Esophagus muscularis mucosa (tissue), 4 donors: Measurements from ENCODE around the gene UBL7. TPM values are rescaled to one million over a fixed set of nuclear protein-coding genes. Genes with fewer than 3 reads are reported as not detected.

Source experiments
- DNase-seq: peaks from one replicate; pipeline ENCODE4 v3.0.0-alpha.2; 2017; ENCODE audit errors: extremely low spot score
- H3K27ac ChIP-seq, 4 donors: fragments of 200-600 bp; sonication (generic); replicated peaks in 1 of 4; 1 replicate in 3 of 4; 2 replicates in 1 of 4; pipeline ENCODE4 v1.5.1; 2016 to 2019; ENCODE audit warnings: mild to moderate bottlenecking in 1 of 4
- H3K27me3 ChIP-seq, 4 donors: fragments of 200-600 bp; sonication (generic); one replicate each; pipeline versions ENCODE4 v1.5.1 to v1.6.0; 2016 to 2019
- H3K36me3 ChIP-seq, 4 donors: fragments of 200-600 bp; sonication (generic); one replicate each; pipeline ENCODE4 v1.5.1; 2016 to 2019
- H3K4me1 ChIP-seq, 4 donors: fragments of 200-600 bp; sonication (generic); one replicate each; pipeline ENCODE4 v1.5.1; 2016 to 2019
- H3K4me3 ChIP-seq, 4 donors: fragments of 200-600 bp; sonication (generic); 1 replicate in 2 of 4; 2 replicates in 2 of 4; pipeline ENCODE4 v1.5.1; 2016 to 2019; ENCODE audit warnings: mild to moderate bottlenecking in 4 of 4, moderate library complexity in 1 of 4
- H3K9me3 ChIP-seq, 4 donors: fragments of 200-600 bp; sonication (generic); 1 replicate in 3 of 4; 2 replicates in 1 of 4; pipeline ENCODE4 v1.5.1; 2016 to 2019
- EP300 ChIP-seq: sonication (generic); formaldehyde crosslinking; IDR thresholded peaks from one replicate; pipeline ENCODE4 v1.6.1; 2017; ENCODE audit warnings: antibody characterized with exemption
- POLR2A ChIP-seq: fragments of 450-650 bp; IDR thresholded peaks from one replicate; pipeline ENCODE4 v1.6.1; 2017; ENCODE audit warnings: antibody characterized with exemption, moderate library complexity, mild to moderate bottlenecking, low read depth
- POLR2AphosphoS5 ChIP-seq, 2 donors: sonication (generic); formaldehyde crosslinking; IDR thresholded peaks; one replicate each; pipeline ENCODE4 v1.6.1; 2017; ENCODE audit warnings: antibody characterized with exemption in 2 of 2
- WGBS: methylation state at CpG from one replicate; pipeline ENCODE4 v1.1.5; 2018; 5-methylcytosine and 5-hydroxymethylcytosine counted together
- intact Hi-C: fragments of 100-400 bp; cut with DNase I; formaldehyde crosslinking; loops from one replicate; pipeline ENCODE4 v1.15.1; 2023
- total RNA-seq, 4 donors: library from RNA; depleted of rRNA; stranded (reverse); fragments of >200 nt; gene quantifications; one replicate each; pipeline versions ENCODE4 v1.1.0 to v1.2.1, GENCODE V29; 2016
- TF ChIP-seq, protein P1 (sequence below), 3 experiments: fragments of 200-600 bp in 2 of 3; fragments of 450-650 bp in 1 of 3; sonication (generic) in 2 of 3; IDR thresholded peaks; one replicate each; pipeline ENCODE4 v1.5.1; 2017 to 2019; ENCODE audit warnings: antibody characterized with exemption in 3 of 3, mild to moderate bottlenecking in 2 of 3, moderate library complexity in 1 of 3

Gene UBL7
- total RNA-seq, 4 donors from 2014 or later: 52.7 to 69.7 (median 60.5) TPM

GRCh38 chr15:74443100-74443909 lies 17.7 kb downstream of the UBL7 start:
- Histone ChIP-seq H3K4me1 (peaks cover 0 to 11% (median 1%) of the 10 kb centered on the region in 4 donors), H3K4me3 (no peak overlapping the region), H3K9me3 (no peaks in the 10 kb centered on the region), H3K27ac (no peak overlapping the region), H3K27me3 (no peaks in the 10 kb centered on the region), H3K36me3 (peaks cover 25 to 44% (median 35%) of the 10 kb centered on the region in 4 donors)
- 72% methylated on average over 14 of the region's 14 CpGs for WGBS
- no peak for DNase-seq
- TF ChIP-seq POLR2AphosphoS5 (IDR thresholded peaks at IDR 0.05) (no peak), EP300 (no peak), POLR2A (no peak)
- TF ChIP-seq, protein P1, sequence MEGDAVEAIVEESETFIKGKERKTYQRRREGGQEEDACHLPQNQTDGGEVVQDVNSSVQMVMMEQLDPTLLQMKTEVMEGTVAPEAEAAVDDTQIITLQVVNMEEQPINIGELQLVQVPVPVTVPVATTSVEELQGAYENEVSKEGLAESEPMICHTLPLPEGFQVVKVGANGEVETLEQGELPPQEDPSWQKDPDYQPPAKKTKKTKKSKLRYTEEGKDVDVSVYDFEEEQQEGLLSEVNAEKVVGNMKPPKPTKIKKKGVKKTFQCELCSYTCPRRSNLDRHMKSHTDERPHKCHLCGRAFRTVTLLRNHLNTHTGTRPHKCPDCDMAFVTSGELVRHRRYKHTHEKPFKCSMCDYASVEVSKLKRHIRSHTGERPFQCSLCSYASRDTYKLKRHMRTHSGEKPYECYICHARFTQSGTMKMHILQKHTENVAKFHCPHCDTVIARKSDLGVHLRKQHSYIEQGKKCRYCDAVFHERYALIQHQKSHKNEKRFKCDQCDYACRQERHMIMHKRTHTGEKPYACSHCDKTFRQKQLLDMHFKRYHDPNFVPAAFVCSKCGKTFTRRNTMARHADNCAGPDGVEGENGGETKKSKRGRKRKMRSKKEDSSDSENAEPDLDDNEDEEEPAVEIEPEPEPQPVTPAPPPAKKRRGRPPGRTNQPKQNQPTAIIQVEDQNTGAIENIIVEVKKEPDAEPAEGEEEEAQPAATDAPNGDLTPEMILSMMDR (IDR thresholded peaks at IDR 0.05): no peak
- intact Hi-C loops: no loop called here

GRCh38 chr15:74442604-74443003 lies 18.4 kb downstream of the UBL7 start:
- DNase-seq: no peak
- TF ChIP-seq EP300 (no peak), POLR2A (no peak), POLR2AphosphoS5 (IDR thresholded peaks at IDR 0.05) (no peak)
- TF ChIP-seq, protein P1 (IDR thresholded peaks at IDR 0.05): no peak
- Histone ChIP-seq H3K27ac (no peak overlapping the region), H3K27me3 (no peaks in the 10 kb centered on the region), H3K36me3 (peaks cover 19 to 37% (median 28%) of the 10 kb centered on the region in 4 donors), H3K4me3 (no peak overlapping the region), H3K4me1 (peaks cover 0 to 11% (median 1%) of the 10 kb centered on the region in 4 donors), H3K9me3 (no peaks in the 10 kb centered on the region)
- intact Hi-C loops: no loop called here
- 59% methylated on average over 3 of the region's 3 CpGs for WGBS

GRCh38 chr15:74442063-74442462 lies 18.9 kb downstream of the UBL7 start:
- 81% methylated on average over 3 of the region's 3 CpGs for WGBS
- intact Hi-C loops: no loop called here
- Histone ChIP-seq H3K4me1 (peaks cover 0 to 11% (median 1%) of the 10 kb centered on the region in 4 donors), H3K27me3 (no peaks in the 10 kb centered on the region), H3K4me3 (no peak overlapping the region), H3K36me3 (peaks cover 14 to 31% (median 23%) of the 10 kb centered on the region in 4 donors), H3K9me3 (no peaks in the 10 kb centered on the region), H3K27ac (no peak overlapping the region)
- DNase-seq: no peak
- no peak for TF ChIP-seq EP300
- TF ChIP-seq POLR2AphosphoS5 (IDR thresholded peaks at IDR 0.05): no peak
- TF ChIP-seq, protein P1 (IDR thresholded peaks at IDR 0.05): no peak
- TF ChIP-seq POLR2A: no peak

- H3K27ac ChIP-seq: no peak overlapping the region
- H3K4me3 ChIP-seq: no peak overlapping the region
- H3K27me3 ChIP-seq: no peaks in the 10 kb centered on the region
- intact Hi-C loops: no loop called here
- no peak for TF ChIP-seq EP300
- TF ChIP-seq, protein P1 (IDR thresholded peaks at IDR 0.05): no peak
- no peak for TF ChIP-seq POLR2A
- TF ChIP-seq POLR2AphosphoS5 (IDR thresholded peaks at IDR 0.05): no peak
- peaks cover 0 to 11% (median 1%) of the 10 kb centered on the region in 4 donors for H3K4me1 ChIP-seq
- H3K9me3 ChIP-seq: no peaks in the 10 kb centered on the region
- DNase-seq: no peak
- WGBS: 96% methylated on average over 5 of the region's 6 CpGs
- peaks cover 10 to 24% (median 16%) of the 10 kb centered on the region in 4 donors for H3K36me3 ChIP-seq
These were observed 19.6 kb downstream of the UBL7 start for GRCh38 chr15:74441248-74441941.
